ENCODE results near the gene N4BP2.

- TF ChIP-seq CTCF (IDR thresholded peaks at IDR 0.05; ENCODE audit: insufficient read depth, low read length) (no peak), POLR2AphosphoS5 (IDR thresholded peaks at IDR 0.05; ENCODE audit: low read depth) (peak; percentile 78)
Measured at GRCh38 chr4:40055863-40056715, 561 bp upstream of the N4BP2 start.
